HepG2 (cell line): ENCODE data around the gene PRKG1. TPM values are rescaled to one million over a fixed set of nuclear protein-coding genes. Genes with fewer than 3 reads are reported as not detected.

Source experiments
- ATAC-seq: fragments of 200-7000 bp; cut with Tn5 transposase; 3 replicates; pipeline ENCODE4 v1.9.1; 2020; ENCODE audit warnings: mild to moderate bottlenecking, moderate library complexity
- BruUV-seq: library from RNA; stranded (reverse); fragments of 400-500 nt; replicated peaks from 2 replicates; lab custom pipeline; 2021; lab: Mats Ljungman, UMichigan
- CTCF ChIA-PET: fragments of 300-600 bp; formaldehyde crosslinking; extraction: SDS; loops from one replicate; lab custom pipeline; 2021; ENCODE audit warnings: low total read pairs, inconsistent platforms, low intra/inter-chr PET ratio; lab: Yijun Ruan, JAX
- POLR2A ChIA-PET: fragments of 350-600 bp; sonication (Branson Sonifier 250); formaldehyde crosslinking; loops from one replicate; lab custom pipeline; 2020; ENCODE audit warnings: antibody characterized with exemption, inconsistent platforms; lab: Yijun Ruan, JAX
- DNase-seq: peaks from one replicate; pipeline ENCODE4 v3.0.0-alpha.2; 2015; ENCODE audit warnings: low spot score
- FAIRE-seq: peaks from 3 replicates; lab custom pipeline; 2011; peaks lifted over from hg19 to GRCh38; lab: Jason Lieb, UNC
- H2AFZ ChIP-seq: one replicate; pipeline ENCODE4 v1.6.1; 2011; ENCODE audit warnings: low read length, inconsistent platforms
- H3K27ac ChIP-seq: fragments of 300-600 bp; 3 replicates; pipeline ENCODE4 v1.8.0; 2011; ENCODE audit warnings: mixed run types, mild to moderate bottlenecking, mixed read lengths, low read length, inconsistent platforms; ENCODE audit not compliant: insufficient read depth; ENCODE audit errors: extremely low read length
- H3K27me3 ChIP-seq, 2 experiments: fragments of 200-600 bp in 1 of 2; 2 replicates in 1 of 2; 3 replicates in 1 of 2; pipeline versions ENCODE4 v1.6.0 to v1.8.0; 2011; ENCODE audit warnings: low read length in 2 of 2, mild to moderate bottlenecking in 2 of 2, moderate library complexity in 2 of 2, inconsistent platforms in 1 of 2; ENCODE audit not compliant: insufficient read depth in 2 of 2, control insufficient read depth in 1 of 2
- H3K36me3 ChIP-seq, 2 experiments: fragments of 200-600 bp in 1 of 2; replicated peaks in 1 of 2; 2 replicates in 1 of 2; 3 replicates in 1 of 2; pipeline versions ENCODE4 v1.5.1 to v1.8.0; 2011; ENCODE audit warnings: low read length in 2 of 2, inconsistent platforms in 1 of 2; ENCODE audit not compliant: insufficient read depth in 2 of 2, control insufficient read depth in 1 of 2
- H3K4me1 ChIP-seq: 2 replicates; pipeline ENCODE4 v1.5.1; 2012; ENCODE audit warnings: low read length, inconsistent platforms; ENCODE audit not compliant: insufficient read depth
- H3K4me2 ChIP-seq: 2 replicates; pipeline ENCODE4 v1.6.0; 2011; ENCODE audit warnings: low read depth, low read length, inconsistent platforms
- H3K4me3 ChIP-seq, 3 experiments: fragments of 200-600 bp in 1 of 3; sonication (generic), shearing (Covaris generic) in 1 of 3; replicated peaks in 1 of 3; 2 replicates each; pipeline ENCODE4 v1.5.1; 2011 to 2016; ENCODE audit warnings: low read length in 3 of 3, inconsistent platforms in 2 of 3, low read depth in 2 of 3, mild to moderate bottlenecking in 2 of 3, control low read depth in 1 of 3, mixed read lengths in 1 of 3; ENCODE audit not compliant: insufficient read depth in 1 of 3
- H3K79me2 ChIP-seq: one replicate; pipeline ENCODE4 v1.6.1; 2011; ENCODE audit warnings: low read length, inconsistent platforms; ENCODE audit not compliant: insufficient read depth
- H3K9ac ChIP-seq: 2 replicates; pipeline ENCODE4 v1.6.0; 2011; ENCODE audit warnings: mild to moderate bottlenecking, low read depth, low read length, inconsistent platforms; ENCODE audit not compliant: insufficient read depth
- H3K9me3 ChIP-seq: 2 replicates; pipeline ENCODE4 v1.5.1; 2012; ENCODE audit warnings: mild to moderate bottlenecking, low read length
- H4K20me1 ChIP-seq: 2 replicates; pipeline ENCODE4 v1.6.0; 2011; ENCODE audit warnings: inconsistent platforms, mild to moderate bottlenecking, low read length, moderate library complexity; ENCODE audit not compliant: insufficient read depth
- ARID3A ChIP-seq: IDR thresholded peaks from 2 replicates; pipeline ENCODE4 v1.6.1; 2012; ENCODE audit warnings: low read depth, low read length, improper control_type of control experiment
- CCDC6 ChIP-seq: sonication (generic); formaldehyde crosslinking; IDR thresholded peaks from 2 replicates; pipeline ENCODE4 v1.8.1; 2022; ENCODE audit warnings: mild to moderate bottlenecking, missing genetic modification reagents, moderate library complexity
- MAFF ChIP-seq: IDR thresholded peaks from 2 replicates; pipeline ENCODE4 v1.6.1; 2011; ENCODE audit warnings: low read depth, low read length, improper control_type of control experiment
- MAFK ChIP-seq, 2 experiments: IDR thresholded peaks in 1 of 2; conservative IDR thresholded peaks in 1 of 2; 2 replicates each; pipeline ENCODE4 v1.6.1; 2011; ENCODE audit warnings: improper control_type of control experiment in 2 of 2, low read length in 2 of 2
- SMAD3 ChIP-seq: sonication (generic); formaldehyde crosslinking; IDR thresholded peaks from 2 replicates; pipeline ENCODE4 v1.4.0; 2020; ENCODE audit warnings: missing genetic modification reagents
- TBP ChIP-seq: sonication (generic); formaldehyde crosslinking; IDR thresholded peaks from 2 replicates; pipeline ENCODE4 v1.5.0; 2020; ENCODE audit warnings: missing genetic modification reagents
- ZNF207 ChIP-seq: fragments of 450-650 bp; IDR thresholded peaks from 2 replicates; pipeline ENCODE4 v1.6.1; 2016; ENCODE audit warnings: antibody characterized with exemption, borderline replicate concordance
- ZNF230 ChIP-seq: sonication (generic); formaldehyde crosslinking; IDR thresholded peaks from 2 replicates; pipeline ENCODE4 v1.4.0; 2020; ENCODE audit warnings: mild to moderate bottlenecking, missing genetic modification reagents
- ZNF431 ChIP-seq: sonication (generic); formaldehyde crosslinking; IDR thresholded peaks from 2 replicates; pipeline ENCODE4 v1.9.0; 2022; ENCODE audit warnings: missing genetic modification reagents, low read depth, mild to moderate bottlenecking, borderline replicate concordance
- ZNF644 ChIP-seq: IDR thresholded peaks from 2 replicates; pipeline ENCODE4 v1.6.1; 2016; ENCODE audit warnings: low read depth
- ZNF788 ChIP-seq: sonication (generic); formaldehyde crosslinking; IDR thresholded peaks from 2 replicates; pipeline ENCODE4 v1.5.0; 2020; ENCODE audit warnings: mild to moderate bottlenecking, missing genetic modification reagents, borderline replicate concordance
- ZUFSP ChIP-seq: sonication (generic); formaldehyde crosslinking; IDR thresholded peaks from 2 replicates; pipeline ENCODE4 v1.9.0; 2021; ENCODE audit warnings: missing genetic modification reagents, mild to moderate bottlenecking, borderline replicate concordance
- WGBS: methylation state at CpG from one replicate; pipeline ENCODE4 v1.1.6; 2017; ENCODE audit warnings: low lambda C conversion rate; 5-methylcytosine and 5-hydroxymethylcytosine counted together
- in situ Hi-C: cut with HindIII; loops from 2 replicates; pipeline ENCODE4 v1.10.0; 2017; ENCODE audit warnings: low pct_unique_long_range_greater_than_20kb; ENCODE audit not compliant: extremely low pct_ligation_motif_present
- intact Hi-C: fragments of 100-400 bp; cut with micrococcal nuclease; formaldehyde crosslinking; loops from one replicate; pipeline ENCODE4 v1.10.0; 2022; ENCODE audit not compliant: unreplicated experiment
- polyA plus RNA-seq, 8 experiments: library from polyadenylated mRNA; depleted of rRNA in 3 of 8; stranded (reverse) in 7 of 8; unstranded in 1 of 8; fragments of >200 nt; fragmentation: Illumina TruSeq in 4 of 8; extraction: Trizol in 4 of 8; gene quantifications; 2 replicates each; pipeline versions ENCODE4 v1.2.1 to v1.2.3, GENCODE V29; 2011 to 2016; ENCODE audit warnings: low read depth in 4 of 8, missing spikeins in 1 of 8, mixed read lengths in 1 of 8; ENCODE audit not compliant: insufficient read depth in 1 of 8
- total RNA-seq, 5 experiments: library from RNA; depleted of rRNA; stranded (reverse); fragments of >200 nt; fragmentation: Illumina TruSeq; extraction: Trizol; gene quantifications; 2 replicates each; pipeline ENCODE4 v1.2.3, GENCODE V29; 2016; ENCODE audit warnings: low read depth in 1 of 5

Gene PRKG1
- total and polyA plus RNA-seq, 2 of the 13 experiments (the other 11 are each of a cell fraction or from before 2014, with no cell fraction given): 0.01 TPM; not detected in 1

GRCh38 chr10:51783941-51784340 is 709.7 kb downstream of the PRKG1 start:
- ATAC-seq: no peak
- POLR2A ChIA-PET: no interaction called here
- no peak for FAIRE-seq

GRCh38 chr10:51786016-51786683 is 711.9 kb downstream of the PRKG1 start:
- Histone ChIP-seq H3K79me2 (no peaks in the 10 kb centered on the region), H3K4me1 (no peaks in the 10 kb centered on the region), H3K27ac (no peak overlapping the region), H3K36me3 (no peaks in the 10 kb centered on the region), H3K9ac (no peak overlapping the region), H4K20me1 (no peaks in the 10 kb centered on the region), H3K9me3 (no peaks in the 10 kb centered on the region), H3K4me3 (no peak overlapping the region), H2AFZ (no peak overlapping the region)
- intact Hi-C loops (no loop called here), in situ Hi-C loops (no loop called here)
- ATAC-seq (no peak), DNase-seq (no peak), FAIRE-seq (no peak)
- CTCF ChIA-PET: no interaction called here
- 18% methylated on average over 4 of the region's 4 CpGs for WGBS
- POLR2A ChIA-PET: no interaction called here
- TF ChIP-seq ARID3A (no peak), ZNF207 (no peak), MAFK (conservative IDR thresholded peaks at IDR 0.05 in 1 of 2, IDR thresholded peaks at IDR 0.05 in 1 of 2; ENCODE audit: low read length in 2 of 2) (peak; percentile 52 to 85; a peak in 3 of 4 replicates), ZUFSP (CRISPR knock-in tag) (no peak), MAFF (peak; percentile 82), ZNF431 (CRISPR knock-in tag) (no peak)
- TF ChIP-seq, all 625 proteins: peak for 2
- no TSS peak for BruUV-seq
- Histone ChIP-seq H3K27me3 (no peaks in the 10 kb centered on the region), H3K4me2 (no peak overlapping the region)

More at GRCh38 chr10:51783941-51784340, 709.7 kb downstream of the PRKG1 start:
- TF ChIP-seq ZNF644: no peak
- TF ChIP-seq SMAD3 (CRISPR knock-in tag): no peak
- no peak for TF ChIP-seq CCDC6 (CRISPR knock-in tag)
- no peak for TF ChIP-seq ZNF788 (CRISPR knock-in tag)
- no peak for TF ChIP-seq ZNF230 (CRISPR knock-in tag)
- TF ChIP-seq TBP: no peak
- H3K4me1 ChIP-seq: no peaks in the 10 kb centered on the region
- no peaks in the 10 kb centered on the region for H3K27me3 ChIP-seq
- no peaks in the 10 kb centered on the region for H3K36me3 ChIP-seq
- in situ Hi-C loops: no loop called here
- H3K27ac ChIP-seq: no peak overlapping the region
- H3K9ac ChIP-seq: no peak overlapping the region
- no peaks in the 10 kb centered on the region for H4K20me1 ChIP-seq
- H3K79me2 ChIP-seq: no peaks in the 10 kb centered on the region
- CTCF ChIA-PET: no interaction called here
- H2AFZ ChIP-seq: no peak overlapping the region
- no peaks in the 10 kb centered on the region for H3K9me3 ChIP-seq
- intact Hi-C loops: no loop called here
- no peak overlapping the region for H3K4me2 ChIP-seq
- BruUV-seq: no TSS peak
- no peak for DNase-seq
- 2% methylated on average over 2 of the region's 2 CpGs for WGBS
- no peak overlapping the region for H3K4me3 ChIP-seq
